Panc1 (cell line): ENCODE results near the gene VMO1. TPM values are rescaled to one million over a fixed set of nuclear protein-coding genes. Genes with fewer than 3 reads are reported as not detected.

Experiments used
- ATAC-seq: fragments of 200-7000 bp; cut with Tn5 transposase; 2 replicates; pipeline ENCODE4 v1.9.1; 2020; ENCODE audit warnings: mild to moderate bottlenecking, moderate library complexity
- BruUV-seq: library from RNA; stranded (reverse); fragments of 400-500 nt; replicated peaks from 2 replicates; lab custom pipeline; 2021; lab: Mats Ljungman, UMichigan
- CTCF ChIA-PET: fragments of 300-600 bp; sonication (Branson Sonifier 250); formaldehyde crosslinking; loops from one replicate; lab custom pipeline; 2022; ENCODE audit warnings: antibody characterized with exemption; lab: Charles Lee
- POLR2A ChIA-PET: fragments of 300-600 bp; sonication (Branson Sonifier 250); formaldehyde crosslinking; loops from one replicate; lab custom pipeline; 2022; ENCODE audit warnings: antibody characterized with exemption; lab: Charles Lee
- DNase-seq: peaks from one replicate; pipeline ENCODE4 v3.0.0-alpha.2; 2010; ENCODE audit warnings: low read depth, low spot score
- H3K27ac ChIP-seq: 2 replicates; pipeline ENCODE4 v1.5.1; 2011; ENCODE audit warnings: mild to moderate bottlenecking, low read length, inconsistent platforms
- H3K27me3 ChIP-seq: fragments of 200-500 bp; sonication (Bioruptor generic); 2 replicates; pipeline ENCODE4 v1.6.0; 2014; ENCODE audit warnings: low read length, inconsistent platforms; ENCODE audit not compliant: control insufficient read depth, insufficient read depth
- H3K36me3 ChIP-seq: fragments of 200-500 bp; sonication (Bioruptor generic); 2 replicates; pipeline ENCODE4 v1.5.1; 2014; ENCODE audit warnings: inconsistent platforms, mild to moderate bottlenecking, low read length, moderate library complexity; ENCODE audit not compliant: control insufficient read depth, insufficient read depth
- H3K4me1 ChIP-seq: 2 replicates; pipeline ENCODE4 v1.5.1; 2011; ENCODE audit warnings: inconsistent platforms, mild to moderate bottlenecking, low read length, moderate library complexity; ENCODE audit not compliant: control insufficient read depth, insufficient read depth
- H3K4me3 ChIP-seq, 2 experiments: 2 replicates each; pipeline ENCODE4 v1.5.1; 2011 to 2012; ENCODE audit warnings: low read depth in 2 of 2, low read length in 2 of 2, mild to moderate bottlenecking in 2 of 2, inconsistent platforms in 1 of 2, moderate library complexity in 1 of 2
- H3K9me3 ChIP-seq: fragments of 200-500 bp; sonication (Bioruptor generic); 2 replicates; pipeline ENCODE4 v1.5.1; 2014; ENCODE audit warnings: low read depth, mild to moderate bottlenecking, inconsistent platforms, low read length, moderate library complexity; ENCODE audit not compliant: control insufficient read depth, insufficient read depth
- CTCF ChIP-seq: fragments of 450-650 bp; IDR thresholded peaks from 2 replicates; pipeline ENCODE4 v1.5.1; 2017; ENCODE audit warnings: mild to moderate bottlenecking
- POLR2AphosphoS5 ChIP-seq: IDR thresholded peaks from 2 replicates; pipeline ENCODE4 v1.6.1; 2012; ENCODE audit warnings: mild to moderate bottlenecking, low read depth, low read length, moderate library complexity
- SIN3A ChIP-seq: IDR thresholded peaks from 2 replicates; pipeline ENCODE4 v1.6.1; 2012; ENCODE audit warnings: low read depth, mild to moderate bottlenecking, low read length, moderate library complexity, borderline replicate concordance; ENCODE audit not compliant: insufficient read depth
- TCF7L2 ChIP-seq: IDR thresholded peaks from 2 replicates; pipeline ENCODE4 v1.6.1; 2011; ENCODE audit warnings: mild to moderate bottlenecking, low read depth, low read length, inconsistent platforms
- in situ Hi-C: cut with HindIII; loops from 2 replicates; pipeline ENCODE4 v1.10.0; 2016; ENCODE audit warnings: low sequenced_read_pairs, low pct_unique_long_range_greater_than_20kb
- intact Hi-C: fragments of 100-400 bp; cut with micrococcal nuclease; formaldehyde crosslinking; loops from one replicate; pipeline ENCODE4 v1.10.0; 2022; ENCODE audit not compliant: unreplicated experiment
- total RNA-seq: library from RNA; stranded (reverse); gene quantifications from one replicate; pipeline ENCODE4 v1.2.1, GENCODE V29; 2021; ENCODE audit not compliant: unreplicated experiment
- TF ChIP-seq, protein P1 (sequence below), 2 experiments: IDR thresholded peaks; 2 replicates each; pipeline ENCODE4 v1.6.1; 2011 to 2012; ENCODE audit warnings: low read depth in 2 of 2, control low read depth in 1 of 2, low read length in 1 of 2, mild to moderate bottlenecking in 1 of 2, moderate library complexity in 1 of 2; ENCODE audit not compliant: insufficient read depth in 1 of 2

Gene VMO1
- total RNA-seq, 1 experiment from 2014 or later = 0.49 TPM

DNA sequence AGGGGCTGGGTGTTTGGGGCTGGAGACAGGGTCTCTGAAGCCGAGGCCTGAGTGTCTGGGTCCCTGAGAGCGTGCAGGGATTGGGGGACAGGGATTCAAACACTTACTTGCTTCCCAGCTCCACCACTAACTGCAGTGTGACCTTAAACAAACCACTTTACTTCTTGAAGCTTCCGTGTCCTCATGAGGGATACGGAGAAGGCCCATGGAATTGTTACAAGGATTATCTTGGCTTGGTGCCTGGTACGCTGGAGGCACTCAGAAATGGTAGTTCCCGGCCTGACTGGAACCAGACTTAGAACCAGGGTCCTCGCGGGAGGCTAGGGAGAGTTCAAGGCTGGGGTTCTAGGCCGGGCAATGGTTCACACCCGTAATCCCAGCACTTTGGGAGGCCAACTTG, 43.5 kb downstream of the VMO1 start:
- H3K4me1 ChIP-seq = no peaks in the 10 kb centered on the region
- DNase-seq = no peak
- TF ChIP-seq CTCF (no peak), TCF7L2 (no peak), SIN3A (no peak), POLR2AphosphoS5 (no peak)
- TF ChIP-seq, protein P1, sequence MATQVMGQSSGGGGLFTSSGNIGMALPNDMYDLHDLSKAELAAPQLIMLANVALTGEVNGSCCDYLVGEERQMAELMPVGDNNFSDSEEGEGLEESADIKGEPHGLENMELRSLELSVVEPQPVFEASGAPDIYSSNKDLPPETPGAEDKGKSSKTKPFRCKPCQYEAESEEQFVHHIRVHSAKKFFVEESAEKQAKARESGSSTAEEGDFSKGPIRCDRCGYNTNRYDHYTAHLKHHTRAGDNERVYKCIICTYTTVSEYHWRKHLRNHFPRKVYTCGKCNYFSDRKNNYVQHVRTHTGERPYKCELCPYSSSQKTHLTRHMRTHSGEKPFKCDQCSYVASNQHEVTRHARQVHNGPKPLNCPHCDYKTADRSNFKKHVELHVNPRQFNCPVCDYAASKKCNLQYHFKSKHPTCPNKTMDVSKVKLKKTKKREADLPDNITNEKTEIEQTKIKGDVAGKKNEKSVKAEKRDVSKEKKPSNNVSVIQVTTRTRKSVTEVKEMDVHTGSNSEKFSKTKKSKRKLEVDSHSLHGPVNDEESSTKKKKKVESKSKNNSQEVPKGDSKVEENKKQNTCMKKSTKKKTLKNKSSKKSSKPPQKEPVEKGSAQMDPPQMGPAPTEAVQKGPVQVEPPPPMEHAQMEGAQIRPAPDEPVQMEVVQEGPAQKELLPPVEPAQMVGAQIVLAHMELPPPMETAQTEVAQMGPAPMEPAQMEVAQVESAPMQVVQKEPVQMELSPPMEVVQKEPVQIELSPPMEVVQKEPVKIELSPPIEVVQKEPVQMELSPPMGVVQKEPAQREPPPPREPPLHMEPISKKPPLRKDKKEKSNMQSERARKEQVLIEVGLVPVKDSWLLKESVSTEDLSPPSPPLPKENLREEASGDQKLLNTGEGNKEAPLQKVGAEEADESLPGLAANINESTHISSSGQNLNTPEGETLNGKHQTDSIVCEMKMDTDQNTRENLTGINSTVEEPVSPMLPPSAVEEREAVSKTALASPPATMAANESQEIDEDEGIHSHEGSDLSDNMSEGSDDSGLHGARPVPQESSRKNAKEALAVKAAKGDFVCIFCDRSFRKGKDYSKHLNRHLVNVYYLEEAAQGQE (IDR thresholded peaks at IDR 0.05; ENCODE audit: insufficient read depth in 1 of 2, low read depth in 2 of 2, low read length in 1 of 2) = no peak
- BruUV-seq = no TSS peak
- no peak for ATAC-seq
- H3K36me3 ChIP-seq = no peaks in the 10 kb centered on the region
- ChIA-PET CTCF (no interaction called here), POLR2A (no interaction called here)
- no peaks in the 10 kb centered on the region for H3K9me3 ChIP-seq
- in situ Hi-C loops = no loop called here
- H3K27me3 ChIP-seq = peaks cover 7% of the 10 kb centered on the region; the same call in 1 of the 2 replicates
- H3K27ac ChIP-seq = no peak overlapping the region
- intact Hi-C loops = no loop called here
- H3K4me3 ChIP-seq = no peak overlapping the region

GRCh38 chr17:4742133-4742532, 44.0 kb downstream of the VMO1 start:
- intact Hi-C loops (no loop called here), in situ Hi-C loops (no loop called here)
- ChIA-PET POLR2A (no interaction called here), CTCF (no interaction called here)
- Histone ChIP-seq H3K9me3 (no peaks in the 10 kb centered on the region), H3K36me3 (no peaks in the 10 kb centered on the region), H3K4me3 (no peak overlapping the region), H3K4me1 (no peaks in the 10 kb centered on the region), H3K27ac (no peak overlapping the region), H3K27me3 (peaks cover 7% of the 10 kb centered on the region; the same call in 1 of the 2 replicates)
- BruUV-seq = no TSS peak
- ATAC-seq (no peak), DNase-seq (no peak)
- TF ChIP-seq, protein P1 (IDR thresholded peaks at IDR 0.05; ENCODE audit: insufficient read depth in 1 of 2, low read depth in 2 of 2, low read length in 1 of 2) = no peak
- TF ChIP-seq CTCF = no peak
- no peak for TF ChIP-seq SIN3A
- TF ChIP-seq POLR2AphosphoS5 = no peak
- no peak for TF ChIP-seq TCF7L2
